ENCODE results near the gene RGS11.

RGS11 gene

GRCh38 chr16:266258-267164, 9.2 kb downstream of the RGS11 start:
- Histone ChIP-seq H3K27ac (ENCODE audit: low read length) (no peak overlapping the region), H3K79me2 (ENCODE audit: low read length) (no peaks in the 10 kb centered on the region), H3K4me1 (ENCODE audit: low read length) (peaks cover 11% of the 10 kb centered on the region), H3K4me3 (ENCODE audit: low read length) (no peak overlapping the region), H4K20me1 (ENCODE audit: insufficient read depth, low read length) (no peaks in the 10 kb centered on the region), H3K27me3 (ENCODE audit: low read depth, low read length) (no peaks in the 10 kb centered on the region), H3K4me2 (ENCODE audit: low read length) (no peak overlapping the region), H3K36me3 (replicated peaks; ENCODE audit: low read depth, low read length) (no peaks in the 10 kb centered on the region), H3K9ac (ENCODE audit: low read length) (no peak overlapping the region), H2AFZ (ENCODE audit: low read depth, low read length) (no peak overlapping the region), H3K9me3 (ENCODE audit: insufficient read depth, low read length) (no peaks in the 10 kb centered on the region)
- TF ChIP-seq EZH2phosphoT487 (IDR thresholded peaks at IDR 0.05; ENCODE audit: low read depth) (no peak), CTCF (IDR thresholded peaks at IDR 0.05; ENCODE audit: low read depth, low read length) (no peak)

DNA sequence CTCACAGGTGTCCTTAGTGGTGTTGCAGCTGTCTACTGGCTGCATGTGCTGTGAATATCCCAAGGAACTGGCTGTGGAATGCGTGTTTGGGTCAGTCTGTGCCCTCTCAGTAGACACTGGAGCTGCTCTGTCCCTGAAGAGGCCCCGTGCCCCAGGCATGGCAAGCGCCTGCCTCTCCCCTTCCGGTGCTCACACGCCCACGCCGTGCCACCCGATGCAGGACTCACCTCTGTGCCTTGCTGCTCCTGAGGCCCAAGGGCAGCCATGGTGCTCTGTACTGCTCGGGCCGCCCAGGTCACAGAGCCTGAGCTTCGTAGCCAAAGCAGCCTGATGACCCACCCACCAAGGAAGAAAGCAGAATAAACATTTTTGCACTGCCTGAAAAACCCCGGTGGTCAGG, 10.0 kb downstream of the RGS11 start:
- H3K27ac ChIP-seq (ENCODE audit: low read length), result no peak overlapping the region
- no peaks in the 10 kb centered on the region for H3K27me3 ChIP-seq (ENCODE audit: low read depth, low read length)
- H3K4me2 ChIP-seq (ENCODE audit: low read length), result no peak overlapping the region
- H4K20me1 ChIP-seq (ENCODE audit: insufficient read depth, low read length), result no peaks in the 10 kb centered on the region
- TF ChIP-seq CTCF (IDR thresholded peaks at IDR 0.05; ENCODE audit: low read depth, low read length) (no peak), EZH2phosphoT487 (IDR thresholded peaks at IDR 0.05; ENCODE audit: low read depth) (no peak)
- no peak overlapping the region for H3K9ac ChIP-seq (ENCODE audit: low read length)
- H3K79me2 ChIP-seq (ENCODE audit: low read length), result no peaks in the 10 kb centered on the region
- no peak overlapping the region for H2AFZ ChIP-seq (ENCODE audit: low read depth, low read length)
- no peaks in the 10 kb centered on the region for H3K9me3 ChIP-seq (ENCODE audit: insufficient read depth, low read length)
- H3K4me1 ChIP-seq (ENCODE audit: low read length), result peaks cover 19% of the 10 kb centered on the region
- no peak overlapping the region for H3K4me3 ChIP-seq (ENCODE audit: low read length)
- H3K36me3 ChIP-seq (replicated peaks; ENCODE audit: low read depth, low read length), result no peaks in the 10 kb centered on the region

- no peak overlapping the region for H3K4me2 ChIP-seq (ENCODE audit: low read length)
- H3K4me1 ChIP-seq (ENCODE audit: low read length), result peaks cover 20% of the 10 kb centered on the region
- no peak overlapping the region for H3K9ac ChIP-seq (ENCODE audit: low read length)
- H2AFZ ChIP-seq (ENCODE audit: low read depth, low read length), result no peak overlapping the region
- TF ChIP-seq EZH2phosphoT487 (IDR thresholded peaks at IDR 0.05; ENCODE audit: low read depth), result no peak
- no peak for TF ChIP-seq CTCF (IDR thresholded peaks at IDR 0.05; ENCODE audit: low read depth, low read length)
- no peak overlapping the region for H3K4me3 ChIP-seq (ENCODE audit: low read length)
- H3K27ac ChIP-seq (ENCODE audit: low read length), result no peak overlapping the region
- no peaks in the 10 kb centered on the region for H3K36me3 ChIP-seq (replicated peaks; ENCODE audit: low read depth, low read length)
- no peaks in the 10 kb centered on the region for H4K20me1 ChIP-seq (ENCODE audit: insufficient read depth, low read length)
- H3K9me3 ChIP-seq (ENCODE audit: insufficient read depth, low read length), result no peaks in the 10 kb centered on the region
- no peaks in the 10 kb centered on the region for H3K27me3 ChIP-seq (ENCODE audit: low read depth, low read length)
- H3K79me2 ChIP-seq (ENCODE audit: low read length), result no peaks in the 10 kb centered on the region
Observed at GRCh38 chr16:265002-265529, 10.7 kb downstream of the RGS11 start.

- no peaks in the 10 kb centered on the region for H3K9me3 ChIP-seq (ENCODE audit: insufficient read depth, low read length)
- H3K4me3 ChIP-seq (ENCODE audit: low read length), result no peak overlapping the region
- H3K4me1 ChIP-seq (ENCODE audit: low read length), result peaks cover 20% of the 10 kb centered on the region
- no peak overlapping the region for H3K4me2 ChIP-seq (ENCODE audit: low read length)
- no peak overlapping the region for H2AFZ ChIP-seq (ENCODE audit: low read depth, low read length)
- no peak for TF ChIP-seq EZH2phosphoT487 (IDR thresholded peaks at IDR 0.05; ENCODE audit: low read depth)
- no peak for TF ChIP-seq CTCF (IDR thresholded peaks at IDR 0.05; ENCODE audit: low read depth, low read length)
- H3K36me3 ChIP-seq (replicated peaks; ENCODE audit: low read depth, low read length), result no peaks in the 10 kb centered on the region
- no peaks in the 10 kb centered on the region for H3K27me3 ChIP-seq (ENCODE audit: low read depth, low read length)
- no peak overlapping the region for H3K27ac ChIP-seq (ENCODE audit: low read length)
- no peaks in the 10 kb centered on the region for H4K20me1 ChIP-seq (ENCODE audit: insufficient read depth, low read length)
- H3K79me2 ChIP-seq (ENCODE audit: low read length), result no peaks in the 10 kb centered on the region
- H3K9ac ChIP-seq (ENCODE audit: low read length), result no peak overlapping the region
Observed at GRCh38 chr16:264440-264951, 11.2 kb downstream of the RGS11 start.

Measured in OCI-LY3 (cell line).